CD4-positive, alpha-beta T cell (primary cell): Measurements from ENCODE around the gene SIN3B. TPM values are rescaled to one million over a fixed set of nuclear protein-coding genes. Genes with fewer than 3 reads are reported as not detected.

Experiments used
- ATAC-seq: fragments of 200-7000 bp; cut with Tn5 transposase; one replicate; pipeline ENCODE4 v1.10.0; 2022; ENCODE audit warnings: mild to moderate bottlenecking; ENCODE audit not compliant: poor library complexity
- CTCF ChIA-PET: fragments of 350-600 bp; sonication (Branson Sonifier 250); formaldehyde crosslinking; loops from one replicate; lab custom pipeline; 2021; ENCODE audit warnings: antibody characterized with exemption, inconsistent platforms; lab: Charles Lee
- POLR2A ChIA-PET: fragments of 350-600 bp; sonication (Branson Sonifier 250); formaldehyde crosslinking; loops from one replicate; lab custom pipeline; 2021; ENCODE audit warnings: antibody characterized with exemption, inconsistent platforms; lab: Charles Lee
- DNase-seq, 14 experiments: peaks; one replicate each; pipeline ENCODE4 v3.0.0-alpha.2; 2013 to 2020; ENCODE audit warnings: mixed read lengths in 2 of 14
- H3K27ac ChIP-seq, 2 donors: one replicate each; pipeline versions ENCODE4 v1.5.1 to v1.7.0; 2013; ENCODE audit warnings: low read length in 2 of 2, low read depth in 1 of 2, mild to moderate bottlenecking in 1 of 2
- H3K27me3 ChIP-seq, 2 experiments: 1 replicate in 1 of 2; 2 replicates in 1 of 2; pipeline versions ENCODE4 v1.6.1 to v1.7.0; 2013; ENCODE audit warnings: low read length in 2 of 2, control low read depth in 1 of 2, mild to moderate bottlenecking in 1 of 2, moderate library complexity in 1 of 2; ENCODE audit not compliant: insufficient read depth in 2 of 2, control insufficient read depth in 1 of 2
- H3K36me3 ChIP-seq: one replicate; pipeline ENCODE4 v1.6.1; 2013; ENCODE audit warnings: low read length, control low read depth; ENCODE audit not compliant: insufficient read depth
- H3K4me1 ChIP-seq: one replicate; pipeline ENCODE4 v1.6.1; 2013; ENCODE audit warnings: low read length, control low read depth; ENCODE audit not compliant: insufficient read depth
- H3K4me3 ChIP-seq: one replicate; pipeline ENCODE4 v1.5.1; 2013; ENCODE audit warnings: mild to moderate bottlenecking, low read length, moderate library complexity
- H3K9me3 ChIP-seq, 2 experiments: 1 replicate in 1 of 2; 2 replicates in 1 of 2; pipeline versions ENCODE4 v1.6.1 to v1.7.0; 2013; ENCODE audit warnings: low read length in 2 of 2, mild to moderate bottlenecking in 2 of 2, control low read depth in 1 of 2, moderate library complexity in 1 of 2; ENCODE audit not compliant: control insufficient read depth in 1 of 2, insufficient read depth in 1 of 2
- H3K27ac Mint-ChIP-seq: one replicate; pipeline ENCODE4 v1.8.0; 2020; ENCODE audit warnings: mixed read lengths
- H3K27me3 Mint-ChIP-seq: one replicate; pipeline ENCODE4 v1.8.0; 2021; ENCODE audit warnings: mixed read lengths
- H3K36me3 Mint-ChIP-seq: one replicate; pipeline ENCODE4 v1.8.0; 2021; ENCODE audit warnings: low read depth, mixed read lengths
- H3K4me1 Mint-ChIP-seq: one replicate; pipeline ENCODE4 v1.8.0; 2021; ENCODE audit warnings: low read depth, mixed read lengths
- H3K4me3 Mint-ChIP-seq: one replicate; pipeline ENCODE4 v1.8.0; 2020; ENCODE audit warnings: mild to moderate bottlenecking, mixed read lengths
- H3K9me3 Mint-ChIP-seq: one replicate; pipeline ENCODE4 v1.8.0; 2020; ENCODE audit warnings: mixed read lengths
- CTCF ChIP-seq: fragments of 200-600 bp; IDR thresholded peaks from one replicate; pipeline ENCODE4 v1.8.0; 2022; ENCODE audit warnings: antibody characterized with exemption, mild to moderate bottlenecking
- intact Hi-C, 2 experiments: fragments of 100-400 bp; cut with DNase I in 1 of 2; cut with micrococcal nuclease in 1 of 2; formaldehyde crosslinking; loops; one replicate each; pipeline versions ENCODE4 v1.15.1 to v1.9.0; 2023 to 2025; cut with DNase I, micrococcal nuclease
- total RNA-seq, 174 experiments: library from RNA in 2 of 174; stranded (reverse) in 2 of 174; gene quantifications; one replicate each; pipeline ENCODE4 v1.2.3 and lab custom pipeline; 2021 to 2026

Gene SIN3B
- total RNA-seq, 2 experiments from 2014 or later: 52.4 to 53.7 TPM

- no peaks in the 10 kb centered on the region for H3K27me3 ChIP-seq
- intact Hi-C loops: no loop called here
- Mint-ChIP-seq H3K4me1 (no peaks in the 10 kb centered on the region), H3K4me3 (no peak overlapping the region), H3K27me3 (no peaks in the 10 kb centered on the region), H3K36me3 (peaks cover 15% of the 10 kb centered on the region), H3K27ac (no peak overlapping the region), H3K9me3 (peaks cover 8% of the 10 kb centered on the region)
- H3K36me3 ChIP-seq: no peaks in the 10 kb centered on the region
- no peaks in the 10 kb centered on the region for H3K4me1 ChIP-seq
- TF ChIP-seq CTCF: no peak
- POLR2A ChIA-PET: no interaction called here
- H3K9me3 ChIP-seq: peaks cover 19 to 30% of the 10 kb centered on the region in 2 experiments
- no peak overlapping the region for H3K27ac ChIP-seq
- DNase-seq (no peak), ATAC-seq (no peak)
- CTCF ChIA-PET: no interaction called here
- H3K4me3 ChIP-seq: no peak overlapping the region
Observed at GRCh38 chr19:16790051-16790450, 39.1 kb upstream of the SIN3B start.

- H3K27ac ChIP-seq: no peak overlapping the region
- H3K4me3 ChIP-seq: no peak overlapping the region
- H3K36me3 Mint-ChIP-seq: peaks cover 15% of the 10 kb centered on the region
- peaks cover 24 to 40% of the 10 kb centered on the region in 2 experiments for H3K9me3 ChIP-seq
- no peaks in the 10 kb centered on the region for H3K4me1 ChIP-seq
- H3K4me1 Mint-ChIP-seq: no peaks in the 10 kb centered on the region
- DNase-seq (no peak), ATAC-seq (no peak)
- no peaks in the 10 kb centered on the region for H3K27me3 ChIP-seq
- H3K4me3 Mint-ChIP-seq: no peak overlapping the region
- no peaks in the 10 kb centered on the region for H3K36me3 ChIP-seq
- CTCF ChIA-PET: no interaction called here
- intact Hi-C loops: no loop called here
- H3K9me3 Mint-ChIP-seq: peaks cover 11% of the 10 kb centered on the region
- POLR2A ChIA-PET: no interaction called here
- H3K27me3 Mint-ChIP-seq: no peaks in the 10 kb centered on the region
- H3K27ac Mint-ChIP-seq: no peak overlapping the region
- no peak for TF ChIP-seq CTCF
Observed at GRCh38 chr19:16791942-16792341, 37.3 kb upstream of the SIN3B start.

- DNase-seq (no peak), ATAC-seq (no peak)
- no peak for TF ChIP-seq CTCF
- CTCF ChIA-PET: no interaction called here
- H3K9me3 Mint-ChIP-seq: peaks cover 6% of the 10 kb centered on the region
- H3K36me3 ChIP-seq: no peaks in the 10 kb centered on the region
- intact Hi-C loops: no loop called here
- H3K27ac Mint-ChIP-seq: no peak overlapping the region
- H3K27me3 Mint-ChIP-seq: no peaks in the 10 kb centered on the region
- peaks cover 9 to 29% of the 10 kb centered on the region in 2 experiments for H3K9me3 ChIP-seq
- H3K4me1 ChIP-seq: no peaks in the 10 kb centered on the region
- no peak overlapping the region for H3K4me3 ChIP-seq
- POLR2A ChIA-PET: no interaction called here
- peaks cover 5% of the 10 kb centered on the region for H3K36me3 Mint-ChIP-seq
- H3K4me1 Mint-ChIP-seq: no peaks in the 10 kb centered on the region
- H3K4me3 Mint-ChIP-seq: no peak overlapping the region
- H3K27me3 ChIP-seq: no peaks in the 10 kb centered on the region
- H3K27ac ChIP-seq: no peak overlapping the region
Observed at GRCh38 chr19:16794456-16795441, 34.4 kb upstream of the SIN3B start.
